Activated T-helper 1 cell treated with anti-CD3 and anti-CD28 coated beads, Interleukin-12 subunit alpha, Interleukin-12 subunit beta, Interleukin-2, Interleukin-4 antibody, amounts not matched to agents 30 ng/mL and 10 ng/mL and 1 ng/mL, durations not matched to agents 14 hours and 24 hours and 36 hours (primary cell): Measurements from ENCODE around the gene TMEM271. TPM values are rescaled to one million over a fixed set of nuclear protein-coding genes. Genes with fewer than 3 reads are reported as not detected.
"Not testable (repeated sequence)": the region's sequence is repeated elsewhere in the genome, so short reads cannot be mapped to it uniquely, and the experiment has no call there.

Experiments used
- DNase-seq: peaks from one replicate; pipeline ENCODE4 v3.0.0; 2021; ENCODE audit warnings: low spot score
- H3K27ac Mint-ChIP-seq: one replicate; pipeline ENCODE4 v1.8.0; 2021; ENCODE audit warnings: mild to moderate bottlenecking, mixed read lengths
- H3K27me3 Mint-ChIP-seq: one replicate; pipeline ENCODE4 v1.8.0; 2022; ENCODE audit warnings: mild to moderate bottlenecking, moderate library complexity, mixed read lengths; ENCODE audit not compliant: insufficient read depth
- H3K36me3 Mint-ChIP-seq: one replicate; pipeline ENCODE4 v1.8.0; 2021; ENCODE audit warnings: low read depth, mixed read lengths
- H3K4me1 Mint-ChIP-seq: one replicate; pipeline ENCODE4 v1.8.0; 2021; ENCODE audit warnings: low read depth, mixed read lengths
- H3K4me3 Mint-ChIP-seq: one replicate; pipeline ENCODE4 v1.8.0; 2021; ENCODE audit warnings: mild to moderate bottlenecking, moderate library complexity, mixed read lengths
- H3K9me3 Mint-ChIP-seq: one replicate; pipeline ENCODE4 v1.8.0; 2021; ENCODE audit warnings: mixed read lengths
- intact Hi-C: fragments of 100-400 bp; cut with micrococcal nuclease; formaldehyde crosslinking; loops from one replicate; pipeline ENCODE4 v1.15.1; 2024
- total RNA-seq: library from RNA; stranded (reverse); gene quantifications from 2 replicates; pipeline ENCODE4 v1.2.3, GENCODE V29; 2022

Gene TMEM271
- total RNA-seq, 1 donor from 2014 or later = not detected

DNA sequence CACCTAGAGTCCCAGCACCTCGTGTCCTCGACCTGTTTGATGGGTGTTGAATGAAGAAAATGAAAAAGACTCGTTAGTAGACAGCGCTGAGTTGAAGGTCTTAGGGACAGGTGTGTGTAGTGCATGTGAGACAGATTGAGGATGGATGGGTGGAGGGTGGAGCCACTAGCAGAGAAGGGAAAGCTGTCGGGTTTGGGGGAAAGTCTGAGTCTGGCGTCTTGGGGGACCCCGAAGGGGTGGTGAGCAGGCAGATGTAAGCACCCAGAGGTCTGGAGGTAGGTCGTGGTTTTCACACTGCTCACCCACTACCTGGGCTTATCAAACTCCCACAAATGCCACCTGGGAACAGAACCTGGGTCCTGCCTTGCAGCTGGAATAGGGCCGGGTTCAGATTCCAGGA, 16.0 kb downstream of the TMEM271 start:
- H3K27me3 Mint-ChIP-seq = no peaks in the 10 kb centered on the region
- H3K36me3 Mint-ChIP-seq = no peaks in the 10 kb centered on the region
- H3K4me3 Mint-ChIP-seq = no peak overlapping the region
- peaks cover 30% of the 10 kb centered on the region for H3K9me3 Mint-ChIP-seq
- intact Hi-C loops = no loop called here
- no peak for DNase-seq
- no peaks in the 10 kb centered on the region for H3K4me1 Mint-ChIP-seq
- H3K27ac Mint-ChIP-seq = no peak overlapping the region

DNA sequence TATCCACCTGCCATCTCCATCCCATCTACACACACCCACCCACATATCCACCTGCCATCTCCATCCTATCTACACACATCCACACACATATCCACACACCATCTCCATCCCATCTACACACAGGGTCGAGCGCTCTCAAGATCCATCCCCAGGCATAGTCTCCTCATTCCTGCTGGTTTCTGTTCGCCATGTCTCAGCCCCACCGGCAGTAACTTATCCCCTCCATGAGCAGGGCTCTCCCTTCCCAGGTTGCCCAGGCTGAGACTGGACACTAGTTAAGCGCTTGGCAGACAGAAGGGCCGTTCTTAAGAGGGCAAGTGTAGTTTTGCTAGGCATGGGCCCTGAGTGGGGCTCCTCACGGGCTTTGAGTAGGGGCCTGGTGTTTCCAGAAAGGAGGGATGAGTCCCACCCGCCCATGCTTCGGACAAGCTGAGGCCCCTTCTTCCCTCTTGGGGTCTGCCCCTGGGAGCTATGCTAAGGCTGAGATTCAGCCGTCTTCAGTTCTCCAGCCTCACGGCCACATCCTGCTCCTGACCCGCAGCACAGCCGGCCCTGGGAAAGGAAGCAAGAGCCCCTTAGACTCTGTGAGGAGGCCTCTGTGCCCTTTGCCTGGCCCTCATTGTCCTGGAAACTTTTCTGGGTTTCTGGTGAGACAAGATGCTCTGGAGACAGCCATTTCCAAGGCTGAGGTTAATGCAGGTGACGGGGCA, 20.4 kb downstream of the TMEM271 start:
- Mint-ChIP-seq H3K36me3 (no peaks in the 10 kb centered on the region), H3K4me1 (no peaks in the 10 kb centered on the region), H3K27ac (no peak overlapping the region), H3K27me3 (no peaks in the 10 kb centered on the region), H3K4me3 (no peak overlapping the region), H3K9me3 (peaks cover 32% of the 10 kb centered on the region)
- intact Hi-C loops = no loop called here
- no peak for DNase-seq

GRCh38 chr4:554793-555320, 21.2 kb downstream of the TMEM271 start:
- H3K4me1 Mint-ChIP-seq, H3K36me3 Mint-ChIP-seq, H3K4me3 Mint-ChIP-seq, H3K27ac Mint-ChIP-seq, H3K27me3 Mint-ChIP-seq, DNase-seq, intact Hi-C loops: not testable (repeated sequence)
- H3K9me3 Mint-ChIP-seq = peaks cover 32% of the 10 kb centered on the region

- no peaks in the 10 kb centered on the region for H3K36me3 Mint-ChIP-seq
- no peaks in the 10 kb centered on the region for H3K4me1 Mint-ChIP-seq
- H3K9me3 Mint-ChIP-seq = peaks cover 24% of the 10 kb centered on the region
- no peak overlapping the region for H3K4me3 Mint-ChIP-seq
- H3K27ac Mint-ChIP-seq = no peak overlapping the region
- intact Hi-C loops = no loop called here
- peaks cover 2% of the 10 kb centered on the region for H3K27me3 Mint-ChIP-seq
- DNase-seq = no peak
Observed at GRCh38 chr4:552019-552418, 24.1 kb downstream of the TMEM271 start.

DNA sequence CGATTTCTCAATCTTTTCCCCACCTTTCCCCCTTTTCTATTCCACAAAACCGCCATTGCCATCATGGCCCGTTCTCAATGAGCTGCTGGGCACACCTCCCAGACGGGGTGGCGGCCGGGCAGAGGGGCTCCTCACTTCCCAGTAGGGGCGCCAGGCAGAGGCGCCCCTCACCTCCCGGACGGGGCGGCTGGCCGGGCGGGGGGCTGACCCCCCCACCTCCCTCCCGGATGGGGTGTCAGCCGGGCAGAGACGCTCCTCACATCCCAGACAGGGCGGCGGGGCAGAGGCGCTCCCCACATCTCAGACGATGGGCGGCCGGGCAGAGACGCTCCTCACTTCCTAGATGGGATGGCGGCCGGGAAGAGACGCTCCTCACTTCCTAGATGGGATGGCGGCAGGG, 25.8 kb downstream of the TMEM271 start:
- H3K27ac Mint-ChIP-seq, intact Hi-C loops, DNase-seq, H3K36me3 Mint-ChIP-seq, H3K27me3 Mint-ChIP-seq, H3K4me1 Mint-ChIP-seq, H3K4me3 Mint-ChIP-seq: not testable (repeated sequence)
- H3K9me3 Mint-ChIP-seq = peaks cover 23% of the 10 kb centered on the region

- no peak for DNase-seq
- intact Hi-C loops = no loop called here
- H3K4me1 Mint-ChIP-seq = no peaks in the 10 kb centered on the region
- H3K4me3 Mint-ChIP-seq = no peak overlapping the region
- H3K27ac Mint-ChIP-seq = no peak overlapping the region
- peaks cover 2% of the 10 kb centered on the region for H3K27me3 Mint-ChIP-seq
- peaks cover 23% of the 10 kb centered on the region for H3K9me3 Mint-ChIP-seq
- no peaks in the 10 kb centered on the region for H3K36me3 Mint-ChIP-seq
Observed at GRCh38 chr4:548976-549375, 27.1 kb downstream of the TMEM271 start.

DNA sequence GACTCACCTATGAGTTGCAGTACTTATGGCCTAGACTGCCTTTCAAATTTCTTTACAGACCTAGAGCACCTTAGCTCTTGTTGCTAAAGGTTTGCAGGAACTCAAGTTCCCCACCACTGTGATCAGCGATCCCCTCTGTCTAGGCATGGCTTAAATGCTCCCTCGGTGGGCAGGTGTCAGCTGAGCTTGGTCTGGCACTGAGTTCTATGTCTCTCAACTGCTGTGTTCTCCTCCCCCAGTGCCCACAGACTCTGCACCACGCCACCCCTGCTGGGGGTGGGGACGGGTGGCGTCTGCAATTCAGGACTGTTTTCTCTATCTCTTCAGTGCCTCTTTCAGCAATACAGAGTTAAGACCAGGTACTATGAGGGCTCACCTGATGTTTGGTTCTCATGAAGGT, 30.5 kb downstream of the TMEM271 start:
- H3K9me3 Mint-ChIP-seq = peaks cover 18% of the 10 kb centered on the region
- H3K4me1 Mint-ChIP-seq = no peaks in the 10 kb centered on the region
- intact Hi-C loops = no loop called here
- H3K27ac Mint-ChIP-seq = no peak overlapping the region
- no peak overlapping the region for H3K4me3 Mint-ChIP-seq
- H3K36me3 Mint-ChIP-seq = no peaks in the 10 kb centered on the region
- H3K27me3 Mint-ChIP-seq = peaks cover 2% of the 10 kb centered on the region
- no peak for DNase-seq

GRCh38 chr4:544386-545105, 31.5 kb downstream of the TMEM271 start:
- H3K4me3 Mint-ChIP-seq = no peak overlapping the region
- intact Hi-C loops = no loop called here
- peaks cover under 1% of the 10 kb centered on the region for H3K36me3 Mint-ChIP-seq
- H3K4me1 Mint-ChIP-seq = no peaks in the 10 kb centered on the region
- H3K9me3 Mint-ChIP-seq = peaks cover 19% of the 10 kb centered on the region
- no peak for DNase-seq
- no peak overlapping the region for H3K27ac Mint-ChIP-seq
- peaks cover 2% of the 10 kb centered on the region for H3K27me3 Mint-ChIP-seq

GRCh38 chr4:541271-541670, 34.8 kb downstream of the TMEM271 start:
- intact Hi-C loops = no loop called here
- DNase-seq = no peak
- peaks cover 18% of the 10 kb centered on the region for H3K9me3 Mint-ChIP-seq
- H3K36me3 Mint-ChIP-seq = peaks cover 19% of the 10 kb centered on the region
- no peaks in the 10 kb centered on the region for H3K4me1 Mint-ChIP-seq
- no peak overlapping the region for H3K4me3 Mint-ChIP-seq
- no peak overlapping the region for H3K27ac Mint-ChIP-seq
- no peaks in the 10 kb centered on the region for H3K27me3 Mint-ChIP-seq

DNA sequence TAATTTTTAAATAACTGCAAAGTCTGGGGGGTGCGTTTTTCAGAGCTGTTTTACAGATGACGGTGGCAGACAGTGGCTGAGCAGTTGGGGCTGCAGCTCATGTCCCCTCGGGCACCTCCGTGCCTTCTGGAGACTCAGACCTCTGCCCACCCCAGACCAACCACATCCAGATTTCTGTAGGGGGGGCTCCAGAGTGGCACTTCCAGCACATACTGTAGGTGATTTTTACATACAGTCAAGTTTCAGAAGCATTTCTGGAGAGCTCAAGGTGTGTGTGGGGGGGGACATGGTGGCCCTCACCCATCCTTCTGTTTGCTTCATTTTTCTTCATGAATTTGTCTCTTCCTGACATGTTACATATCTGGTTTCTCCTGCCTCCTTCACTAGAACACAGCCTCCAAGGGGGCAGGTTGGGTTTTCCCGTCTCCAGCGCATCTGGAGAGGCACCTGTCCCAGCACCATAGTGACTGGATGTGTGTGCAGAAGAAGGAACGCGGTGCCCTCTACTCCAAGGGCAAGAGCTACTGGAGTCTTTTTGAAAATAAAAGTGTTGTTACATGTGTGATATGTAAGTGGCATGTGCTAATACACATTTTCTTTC, 37.5 kb downstream of the TMEM271 start:
- Mint-ChIP-seq H3K4me1 (no peaks in the 10 kb centered on the region), H3K4me3 (no peak overlapping the region), H3K9me3 (peaks cover 13% of the 10 kb centered on the region), H3K27me3 (no peaks in the 10 kb centered on the region), H3K27ac (no peak overlapping the region), H3K36me3 (peaks cover 34% of the 10 kb centered on the region)
- intact Hi-C loops = no loop called here
- DNase-seq = no peak

GRCh38 chr4:537436-538264, 38.4 kb downstream of the TMEM271 start:
- no peak overlapping the region for H3K4me3 Mint-ChIP-seq
- DNase-seq = no peak
- intact Hi-C loops = no loop called here
- H3K27ac Mint-ChIP-seq = no peak overlapping the region
- peaks cover 39% of the 10 kb centered on the region for H3K36me3 Mint-ChIP-seq
- H3K27me3 Mint-ChIP-seq = no peaks in the 10 kb centered on the region
- no peaks in the 10 kb centered on the region for H3K4me1 Mint-ChIP-seq
- peaks cover 11% of the 10 kb centered on the region for H3K9me3 Mint-ChIP-seq

GRCh38 chr4:536351-536972, 39.6 kb downstream of the TMEM271 start:
- no peak for DNase-seq
- Mint-ChIP-seq H3K9me3 (peaks cover 15% of the 10 kb centered on the region), H3K4me1 (no peaks in the 10 kb centered on the region), H3K36me3 (peaks cover 50% of the 10 kb centered on the region), H3K27me3 (no peaks in the 10 kb centered on the region), H3K27ac (no peak overlapping the region), H3K4me3 (no peak overlapping the region)
- intact Hi-C loops = no loop called here
